Psoas muscle (tissue), 8 donors: Measurements from ENCODE around the gene FTCD. TPM values are rescaled to one million over a fixed set of nuclear protein-coding genes. Genes with fewer than 3 reads are reported as not detected.
A peak's percentile ranks its signal among the peaks of the same experiment; 100 is the strongest.

ENCODE experiments used
- ATAC-seq, 4 donors: fragments of 200-7000 bp; cut with Tn5 transposase; one replicate each; pipeline ENCODE4 v1.9.1; 2020; ENCODE audit warnings: moderate library complexity in 3 of 4, mild to moderate bottlenecking in 2 of 4
- DNase-seq, 2 donors: peaks; one replicate each; pipeline ENCODE4 v3.0.0-alpha.2; 2020
- H3K27ac ChIP-seq: fragments of 200-600 bp; one replicate; pipeline ENCODE4 v1.8.0; 2022
- H3K27me3 ChIP-seq, 3 donors: fragments of 200-600 bp in 1 of 3; one replicate each; pipeline versions ENCODE4 v1.6.1 to v1.8.0; 2013 to 2022; ENCODE audit warnings: low read length in 2 of 3, mild to moderate bottlenecking in 2 of 3, moderate library complexity in 1 of 3; ENCODE audit not compliant: insufficient read depth in 3 of 3
- H3K36me3 ChIP-seq, 2 donors: fragments of 200-600 bp in 1 of 2; one replicate each; pipeline versions ENCODE4 v1.6.1 to v1.8.0; 2013 to 2022; ENCODE audit warnings: low read depth in 1 of 2, mild to moderate bottlenecking in 1 of 2, moderate library complexity in 1 of 2; ENCODE audit not compliant: insufficient read depth in 1 of 2
- H3K4me1 ChIP-seq: fragments of 200-600 bp; one replicate; pipeline ENCODE4 v1.8.0; 2022
- H3K4me3 ChIP-seq: fragments of 200-600 bp; one replicate; pipeline ENCODE4 v1.8.0; 2022; ENCODE audit warnings: mild to moderate bottlenecking
- H3K9me3 ChIP-seq: fragments of 200-600 bp; one replicate; pipeline ENCODE4 v1.8.0; 2022
- WGBS, 3 donors: extraction: QIAGEN DNeasy Blood & Tissue Kit; methylation state at CpG; one replicate each; pipeline versions ENCODE4 v1.1.6 to v1.1.7; 2013; 5-methylcytosine and 5-hydroxymethylcytosine counted together
- intact Hi-C, 2 donors: fragments of 100-400 bp; cut with DNase I; formaldehyde crosslinking; loops; one replicate each; pipeline versions ENCODE4 v1.11.0 to v1.14.2; 2022
- polyA plus RNA-seq, 3 donors: library from polyadenylated mRNA; stranded (reverse); fragments of 200-250 nt; gene quantifications; one replicate each; pipeline ENCODE4 v1.2.3, GENCODE V29; 2013
- total RNA-seq, 4 donors: library from RNA; stranded (reverse); fragmentation: NEBNext Ultra II Directional in 2 of 4; extraction: Animal tissue kit (Norgen Biotek cat#: 25700) in 2 of 4; gene quantifications; one replicate each; pipeline versions ENCODE4 v1.2.1 to v1.2.4, GENCODE V29; 2021 to 2023
- TF ChIP-seq, protein P1 (sequence below): fragments of 200-600 bp; IDR thresholded peaks from one replicate; pipeline ENCODE4 v1.8.0; 2022; ENCODE audit warnings: antibody characterized with exemption
- donor health status: healthy with polysubstance abuse.
- donor health status: DM: no; HTN: no; CAD: no; lungs with moderate emphysema.
- donor health status: Bipolar disorder and iron deficiency.
- donor health status: healthy.
- donor health status: DM: yes; HTN: yes; CAD: no.
- donor health status: DM: no; HTN: no; CAD: no.
- donor health status: DM: no; HTN: no; CAD: no.
- donor health status: DM: yes; HTN: yes; CAD: no.

Gene FTCD
- total and polyA plus RNA-seq, 7 donors: 0.03 to 2.0 (median 0.13) TPM; not detected in 3

DNA sequence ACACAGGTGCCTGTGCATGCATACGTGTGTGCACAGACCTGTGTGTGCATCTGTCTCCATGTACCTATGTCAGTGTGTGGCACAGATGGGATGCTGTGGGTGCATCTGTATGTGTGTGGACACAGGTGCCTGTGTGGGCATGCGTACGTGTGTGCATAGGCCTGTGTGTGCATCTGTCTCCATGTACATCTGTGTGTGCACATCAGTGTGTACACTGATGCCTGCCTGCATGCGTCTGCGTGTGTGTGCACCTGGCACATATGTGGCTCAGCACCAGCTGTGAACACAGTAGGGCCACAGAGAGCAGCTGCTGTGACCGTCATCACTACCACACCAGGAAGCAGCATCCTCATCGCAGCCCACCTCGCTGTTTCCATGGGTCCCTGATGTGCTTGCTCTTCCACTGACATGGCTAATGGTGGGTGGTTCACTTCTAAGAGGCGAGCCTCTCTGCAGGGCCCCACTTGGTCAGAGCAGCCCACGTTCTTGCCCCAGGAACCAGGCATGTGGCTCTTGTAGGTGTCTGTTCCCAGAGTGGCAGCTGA is 38.5 kb upstream of the FTCD start:
- H3K36me3 ChIP-seq: peaks cover 0 to 82% of the 10 kb centered on the region in 2 donors
- TF ChIP-seq, protein P1, sequence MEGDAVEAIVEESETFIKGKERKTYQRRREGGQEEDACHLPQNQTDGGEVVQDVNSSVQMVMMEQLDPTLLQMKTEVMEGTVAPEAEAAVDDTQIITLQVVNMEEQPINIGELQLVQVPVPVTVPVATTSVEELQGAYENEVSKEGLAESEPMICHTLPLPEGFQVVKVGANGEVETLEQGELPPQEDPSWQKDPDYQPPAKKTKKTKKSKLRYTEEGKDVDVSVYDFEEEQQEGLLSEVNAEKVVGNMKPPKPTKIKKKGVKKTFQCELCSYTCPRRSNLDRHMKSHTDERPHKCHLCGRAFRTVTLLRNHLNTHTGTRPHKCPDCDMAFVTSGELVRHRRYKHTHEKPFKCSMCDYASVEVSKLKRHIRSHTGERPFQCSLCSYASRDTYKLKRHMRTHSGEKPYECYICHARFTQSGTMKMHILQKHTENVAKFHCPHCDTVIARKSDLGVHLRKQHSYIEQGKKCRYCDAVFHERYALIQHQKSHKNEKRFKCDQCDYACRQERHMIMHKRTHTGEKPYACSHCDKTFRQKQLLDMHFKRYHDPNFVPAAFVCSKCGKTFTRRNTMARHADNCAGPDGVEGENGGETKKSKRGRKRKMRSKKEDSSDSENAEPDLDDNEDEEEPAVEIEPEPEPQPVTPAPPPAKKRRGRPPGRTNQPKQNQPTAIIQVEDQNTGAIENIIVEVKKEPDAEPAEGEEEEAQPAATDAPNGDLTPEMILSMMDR: no peak
- DNase-seq: no peak

DNA sequence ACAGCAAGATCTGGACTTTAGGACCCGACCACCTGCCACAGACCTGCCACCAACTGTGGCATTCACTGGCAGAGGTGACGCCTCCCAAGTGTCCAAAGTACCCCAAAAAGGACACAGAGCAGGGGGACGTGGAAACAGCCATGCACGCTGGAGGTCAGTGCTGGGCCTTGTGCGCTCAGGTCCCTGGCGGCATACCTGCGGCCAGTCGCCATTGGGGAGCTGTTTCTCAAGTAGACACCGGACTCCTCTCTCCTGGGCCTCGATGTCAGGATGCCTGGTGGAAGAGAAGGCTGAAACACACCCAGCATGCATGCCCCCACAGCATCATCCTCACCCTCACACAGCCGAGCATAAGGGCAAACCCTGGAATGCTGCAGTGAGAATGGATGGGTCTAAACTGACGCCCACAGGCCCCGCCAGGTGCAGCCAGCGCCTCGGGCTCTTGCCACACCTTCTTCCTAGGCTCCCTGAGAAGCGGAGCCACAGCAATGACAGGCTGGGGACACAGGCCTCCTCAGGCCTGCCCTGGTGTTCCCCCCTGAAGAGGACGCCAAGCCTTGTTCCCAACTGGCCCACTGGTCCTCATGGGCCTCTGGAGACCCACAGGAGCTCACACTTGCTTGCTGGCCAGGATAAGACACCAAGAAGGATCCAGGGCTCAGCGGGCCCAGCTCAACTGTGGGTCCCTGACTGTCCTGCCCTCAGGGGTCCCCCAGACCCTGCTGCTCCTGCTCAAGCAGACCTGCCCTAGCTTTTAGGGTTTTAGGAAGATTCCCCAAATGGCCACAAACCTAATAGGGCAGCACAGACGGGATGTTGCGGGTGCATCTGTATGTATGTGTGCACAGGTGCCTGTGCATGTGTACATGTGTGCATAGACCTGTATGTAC is 36.6 kb upstream of the FTCD start:
- Histone ChIP-seq H3K4me3 (no peak overlapping the region), H3K27ac (no peak overlapping the region), H3K36me3 (peaks cover 0 to 66% of the 10 kb centered on the region in 2 donors), H3K9me3 (no peaks in the 10 kb centered on the region), H3K27me3 (no peaks in the 10 kb centered on the region), H3K4me1 (peaks cover 29% of the 10 kb centered on the region)
- ATAC-seq: no peak
- intact Hi-C loops: no loop called here
- DNase-seq: peak in 1 of 2 donors; percentile 43
- TF ChIP-seq, protein P1: no peak
- 95 to 97% (median 97%) methylated on average over 19 to 20 of the region's 20 CpGs for WGBS, 3 donors

More for the DNA sequence above, 38.5 kb upstream of the FTCD start:
- peaks cover 13% of the 10 kb centered on the region for H3K4me1 ChIP-seq
- no peaks in the 10 kb centered on the region for H3K27me3 ChIP-seq
- 95 to 98% (median 97%) methylated on average over 10 of the region's 10 CpGs for WGBS, 3 donors
- no peak overlapping the region for H3K27ac ChIP-seq
- intact Hi-C loops: no loop called here
- no peak overlapping the region for H3K4me3 ChIP-seq
- ATAC-seq: no peak
- H3K9me3 ChIP-seq: no peaks in the 10 kb centered on the region

DNA sequence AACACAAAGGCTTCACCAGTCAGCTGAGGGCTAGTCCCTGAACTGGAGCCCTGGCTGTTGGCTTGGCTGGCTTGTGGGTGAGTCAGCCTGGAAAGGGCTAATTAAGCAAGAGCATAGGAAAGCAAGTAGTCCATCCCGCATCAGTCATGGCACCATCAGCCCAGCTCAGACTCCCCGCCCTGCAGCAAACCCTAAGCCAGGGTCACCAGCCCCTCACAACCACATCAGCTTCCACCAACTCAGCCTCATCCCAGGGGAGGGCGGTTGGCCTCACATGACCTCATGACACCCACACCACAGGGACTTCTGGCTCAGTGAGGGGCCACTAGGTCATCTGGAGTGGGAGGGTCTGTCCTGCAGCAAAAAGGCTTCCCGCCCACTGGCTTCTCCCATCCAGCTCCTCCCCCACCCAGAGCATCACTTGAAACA is 35.9 kb upstream of the FTCD start:
- Histone ChIP-seq H3K4me1 (peaks cover 29% of the 10 kb centered on the region), H3K4me3 (no peak overlapping the region), H3K27me3 (no peaks in the 10 kb centered on the region), H3K9me3 (no peaks in the 10 kb centered on the region), H3K36me3 (peaks cover 0 to 60% of the 10 kb centered on the region in 2 donors), H3K27ac (no peak overlapping the region)
- intact Hi-C loops: no loop called here
- WGBS, 3 donors: 76 to 86% (median 84%) methylated on average over 4 of the region's 4 CpGs
- ATAC-seq: peak; percentile 59 to 71 (median 69)
- TF ChIP-seq, protein P1: no peak
- DNase-seq: peak; percentile 71 to 77

DNA sequence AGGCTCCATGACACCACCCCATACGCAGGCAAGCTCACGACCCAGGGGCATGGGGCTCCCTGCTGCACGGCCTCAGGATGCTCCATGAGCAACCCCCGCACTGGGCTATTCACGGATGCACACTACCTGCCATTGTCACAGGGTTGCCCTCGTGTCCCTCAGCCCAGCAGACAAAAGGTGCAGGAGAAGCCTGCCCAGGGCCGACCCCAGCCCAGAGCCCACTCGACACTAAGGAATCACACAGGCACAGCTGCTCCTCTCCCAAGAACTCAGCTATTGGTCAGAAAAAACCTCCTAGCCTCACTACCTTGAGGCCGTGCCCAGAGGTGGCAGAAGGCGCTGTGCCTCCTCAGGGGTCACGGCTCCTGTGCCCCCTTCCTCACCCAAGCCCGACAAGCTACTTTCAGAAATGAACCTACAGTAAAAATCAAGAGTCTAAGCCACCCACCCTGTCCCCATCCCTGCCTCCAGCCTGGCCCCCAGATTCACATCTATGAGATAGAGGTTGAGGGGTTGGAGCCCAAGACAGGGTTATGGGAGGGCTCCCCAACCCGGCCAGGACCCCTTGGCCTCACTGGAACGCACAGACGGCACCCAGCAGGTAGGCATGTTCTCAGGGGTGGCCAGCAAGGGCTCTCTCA is 35.2 kb upstream of the FTCD start:
- Histone ChIP-seq H3K27me3 (no peaks in the 10 kb centered on the region), H3K4me1 (peaks cover 29% of the 10 kb centered on the region), H3K27ac (no peak overlapping the region), H3K9me3 (no peaks in the 10 kb centered on the region), H3K4me3 (no peak overlapping the region), H3K36me3 (peaks cover 0 to 53% of the 10 kb centered on the region in 2 donors)
- intact Hi-C loops: no loop called here
- ATAC-seq (no peak), DNase-seq (no peak)
- TF ChIP-seq, protein P1: no peak
- WGBS, 3 donors: 91 to 96% (median 95%) methylated on average over 11 to 15 of the region's 15 CpGs
